BJ (cell line): ENCODE measurements around the gene ERBB4. TPM values are rescaled to one million over a fixed set of nuclear protein-coding genes. Genes with fewer than 3 reads are reported as not detected.

Experiments
- CTCF ChIA-PET: fragments of 350-600 bp; formaldehyde crosslinking; extraction: SDS; loops from one replicate; lab custom pipeline; 2021; ENCODE audit warnings: antibody characterized with exemption, inconsistent platforms; lab: Yijun Ruan, JAX
- POLR2A ChIA-PET: fragments of 300-600 bp; sonication (Branson Sonifier 250); formaldehyde crosslinking; extraction: SDS; loops from one replicate; lab custom pipeline; 2021; ENCODE audit warnings: antibody characterized with exemption; lab: Charles Lee
- DNase-seq: peaks from one replicate; pipeline ENCODE4 v3.0.0-alpha.2; 2011; ENCODE audit warnings: low read depth
- H3K27me3 ChIP-seq: 2 replicates; pipeline ENCODE4 v1.6.0; 2011; ENCODE audit warnings: low read length; ENCODE audit not compliant: control insufficient read depth, insufficient read depth
- H3K36me3 ChIP-seq: 2 replicates; pipeline ENCODE4 v1.5.1; 2011; ENCODE audit warnings: low read length; ENCODE audit not compliant: control insufficient read depth, insufficient read depth
- H3K4me3 ChIP-seq: 2 replicates; pipeline ENCODE4 v1.5.1; 2011; ENCODE audit warnings: low read depth, mild to moderate bottlenecking, control low read depth, low read length
- CTCF ChIP-seq: IDR thresholded peaks from 2 replicates; pipeline ENCODE4 v1.5.1; 2011; ENCODE audit warnings: low read depth, mild to moderate bottlenecking, control low read depth, inconsistent platforms, low read length, moderate library complexity; ENCODE audit not compliant: insufficient read depth
- polyA plus RNA-seq: library from polyadenylated mRNA; depleted of rRNA; stranded (reverse); fragments of >200 nt; gene quantifications from 2 replicates; pipeline ENCODE4 v1.2.3, GENCODE V29; 2011

Gene ERBB4
- polyA plus RNA-seq, 1 experiment: not detected

GRCh38 chr2:212173756-212174510 is 364.7 kb downstream of the ERBB4 start:
- Histone ChIP-seq H3K4me3 (no peak overlapping the region), H3K36me3 (no peaks in the 10 kb centered on the region), H3K27me3 (no peaks in the 10 kb centered on the region)
- no peak for TF ChIP-seq CTCF
- ChIA-PET CTCF (interaction anchor here (0.6 kb wide), 1 partner anchor 391 kb away, joined by 3 read pairs; no protein-coding TSS in a partner anchor), POLR2A (no interaction called here)
- DNase-seq: no peak

GRCh38 chr2:212173331-212173730 is 365.3 kb downstream of the ERBB4 start:
- no peak for DNase-seq
- ChIA-PET POLR2A (no interaction called here), CTCF (no interaction called here)
- Histone ChIP-seq H3K4me3 (no peak overlapping the region), H3K27me3 (no peaks in the 10 kb centered on the region), H3K36me3 (no peaks in the 10 kb centered on the region)
- TF ChIP-seq CTCF: no peak

GRCh38 chr2:212170382-212170781 is 368.2 kb downstream of the ERBB4 start:
- DNase-seq: no peak
- no peak for TF ChIP-seq CTCF
- CTCF ChIA-PET: no interaction called here
- no peaks in the 10 kb centered on the region for H3K27me3 ChIP-seq
- H3K36me3 ChIP-seq: no peaks in the 10 kb centered on the region
- H3K4me3 ChIP-seq: no peak overlapping the region
- POLR2A ChIA-PET: no interaction called here

- Histone ChIP-seq H3K4me3 (no peak overlapping the region), H3K36me3 (no peaks in the 10 kb centered on the region), H3K27me3 (no peaks in the 10 kb centered on the region)
- DNase-seq: no peak
- CTCF ChIA-PET: interaction anchor here (1.1 kb wide), 1 partner anchor 37 kb away, joined by 3 read pairs; no protein-coding TSS in a partner anchor
- TF ChIP-seq CTCF: no peak
- POLR2A ChIA-PET: no interaction called here
Measured at GRCh38 chr2:212158081-212158480, 380.5 kb downstream of the ERBB4 start.

- POLR2A ChIA-PET: no interaction called here
- Histone ChIP-seq H3K36me3 (no peaks in the 10 kb centered on the region), H3K27me3 (no peaks in the 10 kb centered on the region), H3K4me3 (no peak overlapping the region)
- no peak for TF ChIP-seq CTCF
- DNase-seq: no peak
- CTCF ChIA-PET: interaction anchor here (0.8 to 1.1 kb wide), 2 partner anchors 38 to 412 kb away, joined by 3 to 4 read pairs; no protein-coding TSS in a partner anchor
Measured at GRCh38 chr2:212157012-212157411, 381.6 kb downstream of the ERBB4 start.
